ENCODE data around the gene PCYT1A.

Gene PCYT1A
- total RNA-seq = 73.6 to 129 (median 110) reads per million in 9 experiments

GRCh38 chr3:196287440-196288140, at the start of gene PCYT1A:
PCYT1A (minus strand) TSS chr3:196287726; CDS start chr3:196270531, 17,195 bp downstream.
- peak within 1 kb of the TSS; percentile 97 to 98 for H3K4me3 Mint-ChIP-seq
- no peaks in the 10 kb centered on the region for H3K9me3 Mint-ChIP-seq
- peaks cover 10% of the 10 kb centered on the region for H3K36me3 Mint-ChIP-seq (ENCODE audit: insufficient read depth)
- DNase-seq (peak; percentile 48 to 56 (median 48)), ATAC-seq (replicated peaks) (peak; percentile 82)
- H3K27ac Mint-ChIP-seq = peak within 1 kb of the TSS; percentile 98
- no peaks in the 10 kb centered on the region for H3K27me3 Mint-ChIP-seq
- H3K4me1 Mint-ChIP-seq (ENCODE audit: low read depth in 2 of 2) = peaks cover 26 to 43% of the 10 kb centered on the region in 2 donors

GRCh38 chr3:196336319-196337145, 49.0 kb upstream of the PCYT1A start:
- peaks cover 0 to 2% of the 10 kb centered on the region in 2 donors for H3K4me1 Mint-ChIP-seq (ENCODE audit: low read depth in 2 of 2)
- no peak overlapping the region for H3K27ac Mint-ChIP-seq
- peaks cover 4% of the 10 kb centered on the region for H3K36me3 Mint-ChIP-seq (ENCODE audit: insufficient read depth)
- no peaks in the 10 kb centered on the region for H3K9me3 Mint-ChIP-seq
- H3K27me3 Mint-ChIP-seq = peaks cover 0 to 6% of the 10 kb centered on the region in 2 donors
- DNase-seq = no peak
- H3K4me3 Mint-ChIP-seq = peak overlapping the region in 1 of 2 donors; percentile 17
- no peak for ATAC-seq (replicated peaks)

- no peaks in the 10 kb centered on the region for H3K9me3 Mint-ChIP-seq
- H3K4me3 Mint-ChIP-seq = peak overlapping the region in 1 of 2 donors; percentile 18
- peaks cover 0 to 2% of the 10 kb centered on the region in 2 donors for H3K4me1 Mint-ChIP-seq (ENCODE audit: low read depth in 2 of 2)
- no peak for ATAC-seq (replicated peaks)
- peaks cover 4% of the 10 kb centered on the region for H3K36me3 Mint-ChIP-seq (ENCODE audit: insufficient read depth)
- DNase-seq = no peak
- no peak overlapping the region for H3K27ac Mint-ChIP-seq
- peaks cover 0 to 6% of the 10 kb centered on the region in 2 donors for H3K27me3 Mint-ChIP-seq
These were observed 48.0 kb upstream of the PCYT1A start for GRCh38 chr3:196335503-196335948.

GRCh38 chr3:196334982-196335381, 47.5 kb upstream of the PCYT1A start:
- DNase-seq (no peak), ATAC-seq (replicated peaks) (no peak)
- Mint-ChIP-seq H3K27ac (no peak overlapping the region), H3K4me1 (ENCODE audit: low read depth in 2 of 2) (peaks cover 0 to 2% of the 10 kb centered on the region in 2 donors), H3K9me3 (no peaks in the 10 kb centered on the region), H3K36me3 (ENCODE audit: insufficient read depth) (peaks cover 4% of the 10 kb centered on the region), H3K27me3 (peaks cover 4 to 6% of the 10 kb centered on the region in 2 donors), H3K4me3 (no peak overlapping the region)

GRCh38 chr3:196332168-196332567, 44.6 kb upstream of the PCYT1A start:
- ATAC-seq (replicated peaks) (no peak), DNase-seq (no peak)
- H3K27ac Mint-ChIP-seq = no peak overlapping the region
- H3K36me3 Mint-ChIP-seq (ENCODE audit: insufficient read depth) = peaks cover 4% of the 10 kb centered on the region
- peaks cover 5 to 6% of the 10 kb centered on the region in 2 donors for H3K27me3 Mint-ChIP-seq
- no peak overlapping the region for H3K4me3 Mint-ChIP-seq
- H3K9me3 Mint-ChIP-seq = no peaks in the 10 kb centered on the region
- no peaks in the 10 kb centered on the region for H3K4me1 Mint-ChIP-seq (ENCODE audit: low read depth in 2 of 2)

GRCh38 chr3:196327405-196327804, 39.9 kb upstream of the PCYT1A start:
- Mint-ChIP-seq H3K4me1 (ENCODE audit: low read depth in 2 of 2) (no peaks in the 10 kb centered on the region), H3K27ac (no peak overlapping the region), H3K4me3 (no peak overlapping the region)

GRCh38 chr3:196326936-196327335, 39.4 kb upstream of the PCYT1A start:
- Mint-ChIP-seq H3K27me3 (peaks cover 3 to 5% of the 10 kb centered on the region in 2 donors), H3K4me1 (ENCODE audit: low read depth in 2 of 2) (no peaks in the 10 kb centered on the region), H3K4me3 (no peak overlapping the region), H3K9me3 (no peaks in the 10 kb centered on the region), H3K27ac (no peak overlapping the region), H3K36me3 (ENCODE audit: insufficient read depth) (peaks cover 4% of the 10 kb centered on the region)
- DNase-seq (no peak), ATAC-seq (replicated peaks) (peak; percentile 14)

More at GRCh38 chr3:196327405-196327804, 39.9 kb upstream of the PCYT1A start:
- peaks cover 4% of the 10 kb centered on the region for H3K36me3 Mint-ChIP-seq (ENCODE audit: insufficient read depth)
- ATAC-seq (replicated peaks) (no peak), DNase-seq (no peak)
- no peaks in the 10 kb centered on the region for H3K9me3 Mint-ChIP-seq
- peaks cover 5 to 6% of the 10 kb centered on the region in 2 donors for H3K27me3 Mint-ChIP-seq

- no peak overlapping the region for H3K27ac Mint-ChIP-seq
- H3K4me3 Mint-ChIP-seq = no peak overlapping the region
- H3K36me3 Mint-ChIP-seq (ENCODE audit: insufficient read depth) = peaks cover 14% of the 10 kb centered on the region
- DNase-seq = no peak
- no peaks in the 10 kb centered on the region for H3K9me3 Mint-ChIP-seq
- no peak for ATAC-seq (replicated peaks)
- peaks cover 0 to 7% of the 10 kb centered on the region in 2 donors for H3K4me1 Mint-ChIP-seq (ENCODE audit: low read depth in 2 of 2)
- H3K27me3 Mint-ChIP-seq = no peaks in the 10 kb centered on the region
These were observed 36.2 kb upstream of the PCYT1A start for GRCh38 chr3:196323691-196324090.

- peaks cover 0 to 7% of the 10 kb centered on the region in 2 donors for H3K4me1 Mint-ChIP-seq (ENCODE audit: low read depth in 2 of 2)
- no peak overlapping the region for H3K4me3 Mint-ChIP-seq
- DNase-seq (no peak), ATAC-seq (replicated peaks) (no peak)
- no peak overlapping the region for H3K27ac Mint-ChIP-seq
- no peaks in the 10 kb centered on the region for H3K9me3 Mint-ChIP-seq
- no peaks in the 10 kb centered on the region for H3K27me3 Mint-ChIP-seq
- H3K36me3 Mint-ChIP-seq (ENCODE audit: insufficient read depth) = peaks cover 18% of the 10 kb centered on the region
These were observed 35.5 kb upstream of the PCYT1A start for GRCh38 chr3:196323016-196323415.

GRCh38 chr3:196321162-196321561, 33.6 kb upstream of the PCYT1A start:
- no peak for DNase-seq
- Mint-ChIP-seq H3K4me1 (ENCODE audit: low read depth in 2 of 2) (peaks cover 6 to 15% of the 10 kb centered on the region in 2 donors), H3K27ac (no peak overlapping the region), H3K36me3 (ENCODE audit: insufficient read depth) (peaks cover 33% of the 10 kb centered on the region), H3K9me3 (no peaks in the 10 kb centered on the region), H3K27me3 (no peaks in the 10 kb centered on the region), H3K4me3 (no peak overlapping the region)
- no peak for ATAC-seq (replicated peaks)

- peaks cover 33% of the 10 kb centered on the region for H3K36me3 Mint-ChIP-seq (ENCODE audit: insufficient read depth)
- H3K27ac Mint-ChIP-seq = no peak overlapping the region
- no peaks in the 10 kb centered on the region for H3K27me3 Mint-ChIP-seq
- DNase-seq = no peak
- no peak overlapping the region for H3K4me3 Mint-ChIP-seq
- H3K9me3 Mint-ChIP-seq = no peaks in the 10 kb centered on the region
- peaks cover 6 to 15% of the 10 kb centered on the region in 2 donors for H3K4me1 Mint-ChIP-seq (ENCODE audit: low read depth in 2 of 2)
- ATAC-seq (replicated peaks) = no peak
These were observed 32.6 kb upstream of the PCYT1A start for GRCh38 chr3:196320137-196320536.

GRCh38 chr3:196317687-196318467, 30.4 kb upstream of the PCYT1A start, which contains the start of gene DYNLT2B:
DYNLT2B (minus strand) TSS chr3:196318240; CDS start chr3:196318152, 88 bp downstream.
- H3K27ac Mint-ChIP-seq = peak within 1 kb of the TSS; percentile 96 to 98
- H3K27me3 Mint-ChIP-seq = no peaks in the 10 kb centered on the region
- DNase-seq (peak; percentile 82 to 87 (median 83)), ATAC-seq (replicated peaks) (peak; percentile 86)
- H3K9me3 Mint-ChIP-seq = no peaks in the 10 kb centered on the region
- peaks cover 29% of the 10 kb centered on the region for H3K36me3 Mint-ChIP-seq (ENCODE audit: insufficient read depth)
- peak within 1 kb of the TSS; percentile 95 to 96 for H3K4me3 Mint-ChIP-seq
- peaks cover 11 to 15% of the 10 kb centered on the region in 2 donors for H3K4me1 Mint-ChIP-seq (ENCODE audit: low read depth in 2 of 2)
